Stimulated activated CD4-positive, alpha-beta T cell treated with anti-CD3 and anti-CD28 coated beads, Interleukin-4, amount 100 ng/mL, for 1 hour (primary cell): ENCODE results near the gene PUS1.
"Not testable (repeated sequence)": the region's sequence is repeated elsewhere in the genome, so short reads cannot be mapped to it uniquely, and the experiment has no call there.

Source experiments
- DNase-seq: peaks from one replicate; pipeline ENCODE4 v3.0.0-alpha.2; 2020

PUS1 gene

DNA sequence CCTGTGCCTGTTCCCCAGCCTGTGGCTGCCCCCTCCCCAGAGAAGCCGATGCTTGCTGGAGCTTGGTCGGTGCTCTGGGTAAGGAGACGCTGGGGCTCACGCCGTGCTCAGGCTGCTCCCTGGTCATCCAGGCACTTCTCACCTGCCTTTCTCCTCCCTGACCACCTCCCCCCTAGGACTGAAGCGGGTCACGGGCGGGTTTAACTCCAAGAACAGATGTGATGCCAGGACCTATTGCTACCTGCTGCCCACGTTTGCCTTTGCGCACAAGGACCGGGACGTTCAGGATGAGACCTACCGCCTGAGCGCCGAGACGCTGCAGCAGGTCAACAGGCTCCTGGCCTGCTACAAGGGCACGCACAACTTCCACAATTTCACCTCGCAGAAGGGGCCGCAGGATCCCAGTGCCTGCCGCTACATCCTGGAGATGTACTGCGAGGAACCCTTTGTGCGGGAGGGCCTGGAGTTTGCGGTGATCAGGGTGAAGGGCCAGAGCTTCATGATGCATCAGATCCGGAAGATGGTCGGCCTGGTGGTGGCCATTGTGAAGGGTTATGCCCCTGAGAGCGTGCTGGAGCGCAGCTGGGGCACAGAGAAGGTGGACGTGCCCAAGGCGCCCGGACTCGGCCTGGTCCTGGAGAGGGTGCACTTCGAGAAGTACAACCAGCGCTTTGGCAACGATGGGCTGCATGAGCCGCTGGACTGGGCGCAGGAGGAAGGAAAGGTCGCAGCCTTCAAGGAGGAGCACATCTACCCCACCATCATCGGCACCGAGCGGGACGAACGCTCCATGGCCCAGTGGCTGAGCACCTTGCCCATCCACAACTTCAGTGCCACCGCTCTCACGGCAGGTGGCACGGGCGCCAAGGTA lies 12.3 kb downstream of the PUS1 start:
- no peak for DNase-seq

DNA sequence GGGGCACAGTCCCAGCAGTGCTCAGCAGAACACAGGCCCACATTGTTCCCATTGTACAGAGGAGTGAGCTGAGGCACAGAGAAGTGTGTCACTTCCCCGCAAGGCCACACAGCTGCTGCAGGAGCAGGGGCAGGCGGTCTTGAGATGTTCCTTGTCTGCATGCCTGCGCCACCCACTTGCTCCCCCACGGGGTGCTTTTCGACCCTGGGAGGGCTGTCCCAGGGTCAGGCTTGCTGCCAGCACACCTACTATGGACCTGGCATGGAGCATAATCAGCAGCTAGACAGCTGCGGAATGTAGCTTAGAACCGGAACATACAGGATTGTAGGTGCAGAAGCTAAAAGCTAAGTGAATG lies 12.9 kb downstream of the PUS1 start:
- no peak for DNase-seq

DNA sequence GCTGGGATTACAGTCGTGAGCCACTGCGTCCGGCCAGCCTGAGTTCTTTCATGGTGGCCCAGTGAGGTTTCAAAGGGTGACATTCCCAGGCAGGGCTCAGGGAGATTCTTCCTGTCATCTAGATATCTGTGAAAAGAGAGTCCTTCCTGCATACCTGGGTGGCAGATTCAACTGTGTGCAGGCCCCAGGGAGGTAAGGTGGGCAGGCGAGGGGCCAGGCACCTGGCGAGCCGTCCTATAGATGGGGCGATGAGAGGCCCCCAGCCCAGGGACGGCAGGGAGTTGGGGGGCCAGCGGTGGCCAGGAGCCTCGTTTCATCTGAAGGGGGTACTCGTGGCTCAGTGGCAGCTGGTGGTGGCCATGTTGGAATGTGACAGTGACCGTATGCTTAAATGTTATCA lies 13.6 kb downstream of the PUS1 start:
- no peak for DNase-seq

DNA sequence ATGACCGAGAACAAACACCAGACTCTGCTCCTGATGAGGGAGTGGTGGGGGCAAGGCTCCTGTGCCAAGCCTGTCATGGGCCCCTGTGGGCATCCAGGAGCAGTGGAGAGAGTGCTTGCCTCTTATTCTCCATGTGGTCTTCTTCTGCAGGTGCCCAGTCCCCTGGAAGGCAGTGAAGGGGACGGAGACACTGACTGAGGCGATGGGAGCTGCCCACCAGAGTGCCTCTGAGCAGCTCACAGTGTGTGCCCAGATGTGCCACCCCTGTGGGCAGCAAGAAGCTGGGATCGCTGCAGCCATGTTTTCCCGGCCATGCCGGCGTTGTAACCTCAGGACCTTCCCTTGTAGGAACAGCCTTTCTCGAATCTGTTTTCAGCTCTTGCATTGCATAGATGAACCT lies 14.3 kb downstream of the PUS1 start:
- no peak for DNase-seq

DNA sequence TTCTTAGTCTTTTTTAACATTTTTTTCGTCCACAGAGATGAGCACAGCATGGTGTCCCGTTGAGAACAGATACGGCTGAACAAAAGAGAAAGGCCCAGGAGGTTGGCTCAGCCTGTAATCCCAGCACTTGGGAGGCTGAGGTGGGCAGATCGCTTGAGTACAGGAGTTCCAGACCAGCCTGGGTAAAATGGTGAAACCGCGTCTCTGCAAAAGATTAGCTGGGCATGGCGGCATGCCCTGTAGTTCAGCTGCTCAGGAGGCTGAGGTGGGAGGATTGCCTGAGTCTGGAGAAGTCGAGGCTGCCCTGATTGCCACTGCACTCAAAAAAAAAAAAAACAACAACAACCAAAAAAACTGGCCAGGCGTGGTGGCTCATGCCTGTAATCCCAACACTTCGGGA lies 14.8 kb downstream of the PUS1 start:
- DNase-seq: no peak

DNA sequence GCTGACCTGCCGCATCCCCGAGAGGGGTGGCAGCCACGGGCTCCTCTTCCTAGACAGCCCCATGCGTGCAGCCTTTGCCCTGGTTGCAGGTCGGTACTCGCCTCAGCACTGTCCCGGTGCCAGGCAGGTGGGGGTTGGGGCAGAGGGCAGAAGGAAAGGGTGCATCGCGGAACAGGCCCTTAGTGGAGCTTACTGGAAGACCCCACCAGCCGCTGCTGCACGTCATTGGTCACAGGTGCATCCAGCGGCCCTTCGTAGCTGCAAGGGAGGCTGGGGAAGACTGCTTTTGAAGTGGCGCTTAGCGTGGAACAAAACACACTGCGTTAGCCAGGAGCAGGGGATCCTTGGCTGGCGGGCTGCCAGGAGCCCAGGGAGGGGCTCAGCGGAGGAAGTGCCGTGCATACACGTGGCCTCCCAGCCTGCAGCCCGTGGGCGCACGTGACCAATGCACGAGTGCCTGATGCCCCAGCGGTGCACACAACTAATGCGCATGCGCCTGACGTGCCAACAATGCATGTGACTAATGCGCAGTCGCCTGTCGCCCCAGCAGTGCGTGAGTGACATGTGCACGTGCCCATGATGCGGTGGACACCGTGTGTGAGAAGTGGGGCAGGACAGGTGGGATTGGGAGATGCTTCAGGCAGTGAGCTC lies 15.7 kb downstream of the PUS1 start:
- DNase-seq: no peak

DNA sequence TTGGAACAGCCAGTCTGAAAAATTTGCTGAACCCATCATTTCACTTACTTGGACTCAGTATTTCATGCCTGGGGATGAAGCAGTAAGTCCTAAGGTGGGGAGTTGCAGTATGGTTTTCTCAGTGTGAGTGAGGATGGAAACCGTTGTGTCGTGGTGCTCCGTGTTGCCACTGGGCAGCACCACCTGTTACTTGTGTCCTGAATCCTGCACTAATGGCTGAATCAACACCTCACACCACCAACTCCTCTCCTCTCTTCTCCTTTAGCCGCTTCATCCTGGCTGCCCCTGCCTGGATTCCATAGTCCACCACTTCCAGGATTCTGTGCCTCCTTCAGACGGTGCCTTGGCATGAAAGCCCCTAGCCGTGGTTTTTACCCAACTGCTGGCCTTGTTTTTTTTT lies 17.7 kb downstream of the PUS1 start:
- DNase-seq: no peak

DNA sequence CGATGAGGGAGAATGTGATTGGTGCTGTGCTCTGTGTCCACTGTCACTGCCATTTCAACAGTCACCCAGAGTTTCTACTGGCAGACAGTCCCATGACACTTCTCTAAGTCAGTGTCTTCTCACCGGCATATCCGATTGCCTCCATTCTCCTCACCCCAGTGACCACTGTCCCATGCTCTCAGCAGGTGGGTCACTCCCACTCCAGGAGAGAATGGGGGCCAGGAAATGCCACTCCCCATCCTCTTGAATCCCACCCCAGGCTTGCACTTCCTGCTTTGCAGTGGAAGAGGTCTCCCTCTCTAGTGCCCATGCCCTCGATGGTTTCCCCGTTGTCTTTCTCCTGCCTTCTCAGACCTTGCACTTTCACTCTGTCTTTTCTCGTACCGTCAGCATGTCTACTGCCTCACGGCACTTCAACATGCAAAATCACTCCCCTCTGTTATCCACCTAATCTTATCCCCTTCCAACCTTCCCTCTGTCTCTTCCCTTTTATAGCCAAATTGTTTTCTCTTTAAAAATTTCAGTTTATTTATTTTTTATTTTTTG lies 18.5 kb downstream of the PUS1 start:
- no peak for DNase-seq

DNA sequence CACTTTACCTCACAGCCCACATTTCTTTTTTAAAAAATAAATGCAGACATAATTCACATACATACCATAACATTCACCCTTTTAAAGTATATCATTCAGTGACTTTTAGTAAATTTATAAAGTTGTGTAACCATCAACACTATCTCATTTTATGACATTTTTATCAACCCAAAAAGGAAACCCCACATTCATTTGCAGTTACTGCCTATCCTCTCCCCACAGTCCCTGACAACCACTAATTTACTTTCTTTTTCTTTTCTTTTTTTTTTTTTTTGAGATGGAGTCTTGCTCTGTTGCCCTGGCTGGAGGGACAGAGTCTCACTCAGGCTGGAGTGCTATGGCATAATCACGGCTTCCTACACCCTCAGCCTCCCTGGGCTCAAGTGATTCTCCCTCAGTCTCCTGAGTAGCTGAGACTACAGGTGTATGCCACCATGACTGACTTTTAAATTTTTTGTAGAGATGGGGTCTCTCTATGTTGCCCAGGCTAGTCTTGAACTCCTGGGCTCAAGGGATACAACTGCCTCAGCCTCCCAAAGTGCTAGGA lies 19.2 kb downstream of the PUS1 start:
- no peak for DNase-seq

DNA sequence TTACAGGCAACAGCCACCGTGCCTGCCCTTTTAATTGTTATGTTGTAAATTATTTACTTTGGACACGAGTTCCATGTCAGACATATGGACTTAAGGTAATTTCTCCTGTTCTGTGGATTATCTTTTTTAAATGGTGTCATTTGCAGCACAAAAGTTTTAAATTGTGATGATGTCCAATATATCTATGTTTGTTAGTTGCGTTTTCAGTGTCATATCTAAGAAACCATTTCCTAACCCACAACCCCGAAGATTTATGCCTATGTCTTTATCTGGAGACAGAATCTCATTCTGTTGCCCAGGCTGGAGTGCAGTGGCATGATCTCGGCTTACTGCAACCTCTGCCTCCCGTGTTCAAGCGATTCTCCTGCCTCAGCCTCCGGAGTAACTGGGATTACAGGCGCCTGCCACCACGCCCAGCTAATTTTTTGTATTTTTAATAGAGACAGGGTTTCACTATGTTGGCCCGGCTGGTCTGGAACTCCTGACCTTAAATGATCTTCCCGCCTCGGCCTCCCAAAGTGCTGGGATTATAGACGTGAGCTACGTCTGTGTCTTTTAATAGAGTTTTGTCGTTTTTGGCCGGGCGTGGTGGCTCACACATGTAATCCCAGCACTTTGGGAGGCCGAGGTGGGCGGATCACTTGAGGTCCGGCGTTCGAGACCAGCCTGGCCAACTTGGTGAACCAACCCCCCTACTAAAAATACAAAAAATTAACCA lies 19.8 kb downstream of the PUS1 start:
- DNase-seq: not testable (repeated sequence)

DNA sequence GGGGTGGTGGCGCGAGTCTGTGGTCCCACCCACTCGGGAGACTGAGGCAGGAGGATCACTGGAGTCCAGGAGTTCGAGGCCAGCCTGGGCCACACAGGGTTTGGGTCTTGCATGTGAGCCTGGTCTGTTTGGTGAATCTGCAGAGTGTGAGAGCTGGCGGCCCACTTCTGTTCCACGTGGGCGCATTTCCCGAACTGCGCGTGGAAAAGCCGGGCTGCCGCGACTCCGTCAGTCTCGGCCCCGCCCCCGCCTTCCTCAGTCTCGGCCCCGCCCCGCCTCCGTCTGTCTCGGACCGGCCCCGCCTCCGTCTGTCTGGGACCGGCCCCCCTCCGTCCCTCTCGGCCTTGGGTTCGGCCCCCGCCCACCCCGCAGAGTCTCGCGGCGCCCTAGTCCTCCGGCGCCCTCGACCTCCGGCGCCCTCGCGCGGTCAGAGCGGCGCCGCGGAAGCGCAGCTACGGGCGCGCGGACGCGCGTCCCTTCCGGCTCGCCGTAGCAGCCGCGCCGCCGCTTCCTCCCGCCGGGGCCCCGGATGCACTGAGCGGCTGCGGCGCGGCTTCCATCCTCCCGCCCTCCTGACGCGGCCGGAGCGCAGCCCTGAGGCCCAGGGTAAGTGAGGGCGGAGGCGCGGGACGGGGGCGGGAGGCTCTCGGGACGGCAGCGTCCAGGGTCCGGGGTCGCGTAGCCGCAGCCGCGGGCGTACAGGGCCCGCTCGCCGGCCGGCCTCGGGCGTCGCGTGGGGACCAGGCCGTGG lies 20.5 kb downstream of the PUS1 start, which contains the start of gene EP400:
EP400 (plus strand) TSS at position 512 of the 751 bp plus-strand sequence. CDS start 10,678 bp downstream, outside the sequence.
- DNase-seq: peak; percentile 95

DNA sequence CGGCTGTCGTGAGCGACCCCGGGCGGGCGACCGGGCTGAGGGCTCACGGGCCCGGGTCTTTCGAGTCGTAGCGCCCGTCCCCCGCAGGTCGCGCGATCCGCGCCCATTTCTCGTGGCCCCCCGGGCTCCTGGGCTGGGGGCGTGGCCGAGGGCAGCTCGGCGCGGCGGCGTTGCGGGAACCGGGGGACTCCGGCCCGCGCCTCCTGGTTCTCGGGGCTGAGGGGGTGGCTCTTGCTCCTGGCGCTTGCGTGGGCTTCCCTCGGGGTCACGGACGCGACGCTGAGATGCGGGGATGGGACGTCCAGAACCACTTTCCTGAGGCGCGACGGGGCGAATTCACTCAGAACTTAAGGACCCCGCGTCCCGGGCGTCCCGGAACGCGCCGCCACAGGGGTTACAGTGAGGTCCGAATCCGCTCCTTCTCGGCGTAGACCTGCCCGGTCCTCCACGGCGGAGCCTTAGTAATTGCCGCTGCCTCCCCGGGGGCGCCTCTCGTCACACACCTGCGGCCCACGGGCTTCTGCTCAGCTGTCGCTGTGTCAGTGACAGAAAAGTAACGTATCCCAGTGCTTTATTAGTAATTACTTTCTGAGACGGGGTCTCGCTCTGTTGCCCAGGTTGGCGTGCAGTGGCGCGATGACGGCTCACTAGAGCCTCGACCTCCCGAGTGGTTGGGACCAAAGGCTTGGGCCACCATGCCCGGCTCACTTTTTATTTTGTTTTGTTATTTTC lies 21.3 kb downstream of the PUS1 start:
- peak; percentile 46 for DNase-seq

DNA sequence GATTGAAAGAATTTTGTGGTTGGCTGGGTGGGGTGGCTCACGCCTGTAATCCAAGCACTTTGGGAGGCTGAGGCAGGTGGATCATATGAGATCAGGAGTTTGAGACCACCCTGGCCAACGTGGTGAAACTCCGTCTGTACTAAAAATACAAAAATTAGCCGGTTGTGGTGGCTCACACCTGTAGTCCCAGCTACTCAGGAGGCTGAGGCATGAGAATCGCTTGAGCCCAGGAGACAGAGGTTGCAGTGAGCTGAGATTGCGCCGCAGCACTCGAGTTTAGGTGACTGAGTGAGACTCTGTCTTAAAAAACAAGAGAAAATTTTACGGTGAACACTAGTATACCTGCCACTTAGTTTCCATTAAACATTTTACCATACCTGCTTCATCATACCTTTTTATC lies 24.7 kb downstream of the PUS1 start:
- not testable (repeated sequence) for DNase-seq

DNA sequence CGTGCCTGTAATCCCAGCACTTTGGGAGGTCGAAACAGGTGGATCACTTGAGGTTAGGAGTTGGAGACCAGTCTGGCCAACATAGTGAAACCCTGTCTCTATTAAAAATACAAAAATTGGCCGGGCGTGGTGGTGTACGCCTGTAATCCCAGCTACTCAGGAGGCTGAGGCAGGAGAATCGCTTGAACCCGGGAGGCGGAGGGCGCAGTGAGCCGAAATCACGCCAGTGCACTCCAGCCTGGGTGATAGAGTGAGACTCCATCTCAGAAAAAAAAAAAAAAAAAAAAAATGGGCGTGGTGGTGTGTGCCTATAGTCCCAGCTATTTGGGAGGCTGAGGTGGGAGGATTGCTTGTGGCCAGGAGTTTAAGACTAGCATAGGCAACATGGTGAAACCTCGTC lies 25.4 kb downstream of the PUS1 start:
- not testable (repeated sequence) for DNase-seq

DNA sequence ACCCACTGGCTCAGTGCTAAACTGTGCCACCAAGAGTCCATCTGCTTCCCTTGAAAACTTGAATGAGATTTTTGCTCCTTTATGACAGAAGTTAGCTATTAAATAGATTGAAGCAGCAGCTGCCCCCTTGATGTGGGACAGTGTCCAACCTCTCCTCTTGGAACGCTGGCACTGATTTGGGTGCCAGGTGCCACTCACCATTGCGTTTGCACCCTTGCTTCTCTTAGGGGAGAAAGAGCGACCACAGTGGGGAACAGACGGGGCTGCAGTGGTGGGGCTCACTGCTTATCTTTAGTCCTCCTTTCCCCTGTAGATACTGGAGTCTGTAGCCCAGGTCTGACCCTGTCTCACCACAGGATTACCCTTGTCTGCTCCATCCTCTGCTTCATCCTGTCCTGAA lies 30.0 kb downstream of the PUS1 start:
- no peak for DNase-seq

DNA sequence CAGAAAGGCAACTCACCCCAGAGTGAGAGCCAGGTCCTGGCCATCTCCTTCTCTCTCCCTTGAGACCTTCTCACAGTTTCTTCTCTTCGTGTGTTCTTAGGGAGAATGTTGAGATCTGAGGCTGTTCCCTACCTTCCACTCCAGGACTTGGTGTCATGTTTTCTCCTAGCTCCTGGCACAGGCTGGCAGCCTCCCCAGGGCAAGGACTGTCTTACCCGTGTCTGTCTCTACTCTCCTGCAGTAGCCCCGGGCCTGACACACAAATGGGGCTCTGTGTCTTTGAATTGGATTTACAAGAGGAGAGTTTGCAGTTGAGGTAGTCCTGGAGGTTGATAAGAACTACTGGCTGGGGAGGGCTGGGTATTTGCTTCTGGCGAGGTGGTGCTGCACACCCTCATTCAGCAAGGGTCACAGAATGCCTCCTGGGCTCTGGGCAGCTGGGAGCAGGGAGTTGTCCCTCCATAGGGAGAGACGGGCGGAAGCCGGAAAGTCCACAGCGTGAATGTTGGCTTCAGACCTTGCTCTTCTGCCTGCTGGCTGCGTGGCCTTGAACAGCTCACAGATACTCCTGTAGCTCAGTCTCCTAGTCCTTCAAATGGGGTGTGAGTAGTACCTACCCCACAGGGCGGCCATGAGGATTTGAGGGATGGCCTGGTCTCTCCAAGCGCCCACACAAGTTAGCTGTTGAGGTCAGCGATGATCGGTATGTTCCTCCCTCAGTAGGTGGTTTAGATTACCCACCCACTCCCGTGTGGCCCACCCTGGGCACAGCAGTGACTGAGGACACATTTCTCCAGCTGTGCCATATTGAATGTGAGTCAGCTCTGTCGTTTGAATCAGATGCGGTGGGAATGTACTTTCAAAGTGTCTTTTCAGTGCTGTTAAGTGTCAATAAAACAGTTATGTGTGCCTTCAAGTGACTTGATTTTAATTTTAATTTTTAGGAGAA lies 30.8 kb downstream of the PUS1 start:
- no peak for DNase-seq

DNA sequence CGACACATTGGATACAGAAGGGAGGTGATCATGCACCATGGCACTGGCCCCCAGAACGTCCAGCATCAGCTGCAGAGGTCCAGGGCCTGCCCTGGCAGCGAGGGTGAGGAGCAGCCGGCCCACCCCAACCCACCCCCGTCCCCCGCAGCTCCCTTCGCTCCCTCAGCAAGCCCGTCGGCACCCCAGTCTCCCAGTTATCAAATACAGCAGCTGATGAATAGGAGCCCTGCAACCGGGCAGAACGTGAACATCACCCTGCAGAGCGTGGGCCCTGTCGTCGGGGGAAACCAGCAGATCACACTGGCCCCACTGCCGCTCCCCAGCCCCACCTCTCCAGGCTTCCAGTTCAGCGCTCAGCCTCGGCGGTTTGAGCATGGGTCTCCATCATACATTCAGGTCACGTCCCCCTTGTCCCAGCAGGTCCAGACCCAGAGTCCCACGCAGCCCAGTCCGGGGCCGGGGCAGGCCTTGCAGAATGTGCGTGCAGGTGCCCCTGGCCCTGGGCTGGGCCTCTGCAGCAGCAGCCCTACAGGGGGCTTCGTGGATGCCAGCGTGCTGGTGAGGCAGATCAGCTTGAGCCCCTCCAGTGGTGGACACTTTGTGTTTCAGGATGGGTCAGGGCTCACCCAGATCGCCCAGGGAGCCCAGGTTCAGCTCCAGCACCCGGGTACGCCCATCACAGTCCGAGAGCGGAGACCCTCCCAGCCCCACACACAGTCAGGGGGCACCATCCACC lies 31.7 kb downstream of the PUS1 start:
- not testable (repeated sequence) for DNase-seq

DNA sequence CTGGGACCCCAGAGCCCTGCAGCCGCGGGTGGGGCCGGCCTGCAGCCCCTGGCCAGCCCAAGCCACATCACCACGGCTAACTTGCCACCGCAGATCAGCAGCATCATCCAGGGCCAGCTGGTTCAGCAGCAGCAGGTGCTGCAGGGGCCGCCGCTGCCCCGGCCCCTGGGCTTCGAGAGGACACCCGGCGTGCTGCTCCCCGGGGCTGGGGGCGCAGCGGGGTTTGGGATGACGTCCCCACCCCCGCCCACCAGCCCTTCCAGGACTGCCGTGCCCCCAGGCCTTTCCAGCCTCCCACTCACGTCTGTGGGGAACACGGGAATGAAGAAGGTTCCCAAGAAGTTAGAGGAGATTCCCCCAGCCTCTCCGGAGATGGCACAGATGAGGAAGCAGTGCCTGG lies 32.3 kb downstream of the PUS1 start:
- not testable (repeated sequence) for DNase-seq

DNA sequence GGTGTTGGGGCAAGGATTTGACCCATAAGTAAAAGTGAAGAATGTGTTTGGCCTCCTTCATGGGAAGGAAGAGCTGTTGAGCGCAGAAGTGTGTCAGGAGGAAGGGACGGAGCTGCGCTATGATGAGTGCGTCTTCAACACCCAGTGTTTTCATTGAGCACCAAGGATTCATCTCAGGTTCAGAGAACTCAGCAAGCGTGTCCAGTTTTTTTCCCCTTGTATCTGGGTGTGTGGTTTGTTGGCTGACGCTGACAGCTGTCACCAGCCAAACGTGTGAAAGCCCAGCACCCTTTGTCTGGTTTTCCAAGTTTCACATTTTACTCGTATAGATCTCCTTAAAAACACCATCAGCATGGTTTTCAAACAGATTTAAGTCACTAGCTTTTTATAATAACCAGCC lies 33.0 kb downstream of the PUS1 start:
- no peak for DNase-seq

DNA sequence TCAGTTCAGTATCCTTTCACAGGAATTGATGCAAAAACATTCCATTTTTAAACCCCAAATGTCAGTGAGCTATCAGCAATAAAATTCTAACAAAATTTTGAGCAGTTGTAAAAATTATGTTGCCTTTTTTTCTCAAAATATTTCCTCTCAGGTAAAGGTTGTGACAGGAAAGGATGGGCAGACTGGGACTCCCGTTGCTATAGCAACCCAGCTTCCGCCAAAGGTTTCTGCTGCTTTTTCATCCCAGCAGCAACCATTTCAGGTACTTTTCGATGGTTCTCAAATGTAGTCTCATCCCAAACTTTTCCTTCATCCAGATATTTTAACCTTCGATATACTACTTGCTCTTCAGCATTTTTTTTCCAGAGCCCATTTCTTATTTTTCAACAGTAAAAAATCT lies 34.3 kb downstream of the PUS1 start:
- no peak for DNase-seq
